A673 (cell line): ENCODE data around the gene CLPX. TPM values are rescaled to one million over a fixed set of nuclear protein-coding genes. Genes with fewer than 3 reads are reported as not detected.
"Not testable (repeated sequence)": the region's sequence is repeated elsewhere in the genome, so short reads cannot be mapped to it uniquely, and the experiment has no call there.

Source experiments
- BruUV-seq: library from RNA; stranded (reverse); fragments of 400-500 nt; replicated peaks from 2 replicates; lab custom pipeline; 2021; lab: Mats Ljungman, UMichigan
- CTCF ChIA-PET: fragments of 300-600 bp; sonication (Branson Sonifier 250); formaldehyde crosslinking; loops from one replicate; lab custom pipeline; 2022; ENCODE audit warnings: antibody characterized with exemption; lab: Charles Lee
- POLR2A ChIA-PET: fragments of 300-600 bp; sonication (Branson Sonifier 250); formaldehyde crosslinking; loops from one replicate; lab custom pipeline; 2022; ENCODE audit warnings: antibody characterized with exemption; ENCODE audit not compliant: low non-redundant PET; lab: Charles Lee
- DNase-seq: peaks from one replicate; pipeline ENCODE4 v3.0.0-alpha.2; 2015; ENCODE audit warnings: low spot score
- H3K27ac ChIP-seq: fragments of 200-600 bp; sonication (generic); 2 replicates; pipeline ENCODE4 v1.5.1; 2016; ENCODE audit warnings: mixed run types, low read depth, mild to moderate bottlenecking, mixed read lengths, antibody characterized with exemption, low read length; ENCODE audit not compliant: poor library complexity, severe bottlenecking
- H3K27me3 ChIP-seq: fragments of 200-600 bp; sonication (generic); replicated peaks from 2 replicates; pipeline ENCODE4 v1.6.1; 2017; ENCODE audit warnings: mixed run types, low read depth, mild to moderate bottlenecking, mixed read lengths, antibody characterized with exemption, low read length; ENCODE audit not compliant: insufficient read depth, poor library complexity
- H3K36me3 ChIP-seq: fragments of 200-600 bp; sonication (generic); 2 replicates; pipeline ENCODE4 v1.6.1; 2016; ENCODE audit warnings: mixed run types, mild to moderate bottlenecking, mixed read lengths, antibody characterized with exemption, low read length; ENCODE audit not compliant: insufficient read depth, poor library complexity, severe bottlenecking
- H3K4me1 ChIP-seq: fragments of 200-600 bp; sonication (generic); 2 replicates; pipeline ENCODE4 v1.6.1; 2017; ENCODE audit warnings: mixed run types, mild to moderate bottlenecking, mixed read lengths, antibody characterized with exemption, low read length; ENCODE audit not compliant: insufficient read depth, poor library complexity, severe bottlenecking
- H3K4me3 ChIP-seq: fragments of 200-600 bp; sonication (generic); 2 replicates; pipeline ENCODE4 v1.5.1; 2016; ENCODE audit warnings: low read depth, mixed run types, mild to moderate bottlenecking, mixed read lengths, low read length; ENCODE audit not compliant: poor library complexity, severe bottlenecking
- H3K9me3 ChIP-seq: fragments of 200-600 bp; sonication (generic); 2 replicates; pipeline ENCODE4 v1.6.1; 2016; ENCODE audit warnings: mixed run types, low read depth, mild to moderate bottlenecking, mixed read lengths, antibody characterized with exemption, low read length; ENCODE audit not compliant: poor library complexity, severe bottlenecking
- CTCF ChIP-seq: fragments of 300-800, 200-600 bp; sonication (generic); conservative IDR thresholded peaks from 2 replicates; pipeline ENCODE4 v1.5.1; 2017; ENCODE audit warnings: low read depth, mild to moderate bottlenecking, antibody characterized with exemption, low read length, moderate library complexity, mixed read lengths
- EZH2 ChIP-seq: fragments of 200-600 bp; sonication (generic); IDR thresholded peaks from 2 replicates; pipeline ENCODE4 v1.6.1; 2017; ENCODE audit warnings: borderline replicate concordance, low read depth, mild to moderate bottlenecking, mixed read lengths, antibody characterized with exemption, low read length; ENCODE audit not compliant: poor library complexity, severe bottlenecking
- intact Hi-C: fragments of 100-400 bp; cut with micrococcal nuclease; formaldehyde crosslinking; loops from one replicate; pipeline ENCODE4 v1.10.0; 2022; ENCODE audit not compliant: unreplicated experiment
- total RNA-seq: library from RNA; stranded (reverse); gene quantifications from 2 replicates; pipeline ENCODE4 v1.2.3, GENCODE V29; 2021

CLPX gene
- total RNA-seq, 1 experiment from 2014 or later = 60.2 TPM

GRCh38 chr15:65101891-65102708 lies 83.0 kb downstream of the CLPX start:
- BruUV-seq = no TSS peak
- Histone ChIP-seq H3K27ac (no peak overlapping the region), H3K27me3 (no peaks in the 10 kb centered on the region), H3K9me3 (no peaks in the 10 kb centered on the region), H3K4me1 (no peaks in the 10 kb centered on the region), H3K36me3 (peaks cover 5% of the 10 kb centered on the region), H3K4me3 (no peak overlapping the region)
- ChIA-PET CTCF (interaction anchor here (0.6 to 1.7 kb wide), 13 partner anchors 9 to 75 kb away, joined by 3 to 12 read pairs (median 5); no protein-coding TSS in a partner anchor), POLR2A (no interaction called here)
- intact Hi-C loops = loop anchor here (1.0 kb wide), 2 partner anchors 48 to 69 kb away; no protein-coding TSS in a partner anchor
- no peak for TF ChIP-seq EZH2
- peak; percentile 9; the same call in 1 of the 2 replicates for TF ChIP-seq CTCF
- DNase-seq = no peak

GRCh38 chr15:65101411-65101890 lies 83.7 kb downstream of the CLPX start:
- Histone ChIP-seq H3K36me3 (peaks cover 5% of the 10 kb centered on the region), H3K4me3 (no peak overlapping the region)
- intact Hi-C loops = loop anchor here (1.0 kb wide), 2 partner anchors 47 to 68 kb away; no protein-coding TSS in a partner anchor

GRCh38 chr15:65100442-65100841 lies 84.7 kb downstream of the CLPX start:
- no TSS peak for BruUV-seq
- Histone ChIP-seq H3K4me1 (no peaks in the 10 kb centered on the region), H3K27me3 (no peaks in the 10 kb centered on the region), H3K9me3 (no peaks in the 10 kb centered on the region), H3K27ac (no peak overlapping the region), H3K4me3 (no peak overlapping the region), H3K36me3 (peaks cover 5% of the 10 kb centered on the region)
- no peak for TF ChIP-seq CTCF
- no peak for TF ChIP-seq EZH2
- DNase-seq = no peak
- ChIA-PET CTCF (no interaction called here), POLR2A (no interaction called here)
- intact Hi-C loops = no loop called here

More at GRCh38 chr15:65101411-65101890, 83.7 kb downstream of the CLPX start:
- peak; percentile 80 for DNase-seq
- ChIA-PET POLR2A (no interaction called here), CTCF (interaction anchor here (0.6 to 1.7 kb wide), 12 partner anchors 9 to 75 kb away, joined by 3 to 12 read pairs (median 4); no protein-coding TSS in a partner anchor)
- TF ChIP-seq EZH2 = no peak
- peak; percentile 96 for TF ChIP-seq CTCF
- no TSS peak for BruUV-seq
- Histone ChIP-seq H3K27me3 (no peaks in the 10 kb centered on the region), H3K4me1 (no peaks in the 10 kb centered on the region), H3K27ac (no peak overlapping the region), H3K9me3 (no peaks in the 10 kb centered on the region)

- H3K27ac ChIP-seq, BruUV-seq, H3K4me3 ChIP-seq, H3K36me3 ChIP-seq, H3K9me3 ChIP-seq, intact Hi-C loops, POLR2A ChIA-PET, CTCF ChIA-PET, H3K4me1 ChIP-seq, DNase-seq, H3K27me3 ChIP-seq: not testable (repeated sequence)
Observed at GRCh38 chr15:65099801-65100200, 85.3 kb downstream of the CLPX start.
